GM23248 (cell line): ENCODE data around the gene LHX3. TPM values are rescaled to one million over a fixed set of nuclear protein-coding genes. Genes with fewer than 3 reads are reported as not detected.

Experiments
- DNase-seq: peaks from one replicate; pipeline ENCODE4 v3.0.0-alpha.2; 2015
- H2AFZ ChIP-seq: fragments of 200-600 bp; sonication (generic); 2 replicates; pipeline ENCODE4 v1.6.1; 2016; ENCODE audit warnings: antibody characterized with exemption
- H3F3A ChIP-seq: fragments of 200-600 bp; sonication (generic); 2 replicates; pipeline ENCODE4 v1.6.1; 2016; ENCODE audit warnings: mild to moderate bottlenecking, antibody characterized with exemption, mixed run types; ENCODE audit not compliant: insufficient read depth
- H3K27ac ChIP-seq: fragments of 200-600 bp; sonication (generic); 2 replicates; pipeline ENCODE4 v1.5.1; 2016; ENCODE audit warnings: mild to moderate bottlenecking
- H3K27me3 ChIP-seq: fragments of 200-600 bp; sonication (generic); replicated peaks from 2 replicates; pipeline ENCODE4 v1.6.1; 2016; ENCODE audit warnings: mild to moderate bottlenecking; ENCODE audit not compliant: insufficient read depth
- H3K36me3 ChIP-seq: fragments of 200-600 bp; sonication (generic); 2 replicates; pipeline ENCODE4 v1.6.1; 2016; ENCODE audit warnings: low read depth, mild to moderate bottlenecking
- H3K4me1 ChIP-seq: fragments of 200-600 bp; sonication (generic); 2 replicates; pipeline ENCODE4 v1.6.1; 2016; ENCODE audit warnings: mild to moderate bottlenecking; ENCODE audit not compliant: insufficient read depth
- H3K4me2 ChIP-seq: fragments of 200-600 bp; sonication (generic); one replicate; pipeline ENCODE4 v1.6.1; 2016; ENCODE audit warnings: mild to moderate bottlenecking; ENCODE audit not compliant: unreplicated experiment
- H3K4me3 ChIP-seq: fragments of 200-600 bp; sonication (generic); 2 replicates; pipeline ENCODE4 v1.5.1; 2016; ENCODE audit warnings: mild to moderate bottlenecking
- H3K79me2 ChIP-seq: fragments of 200-600 bp; sonication (generic); 2 replicates; pipeline ENCODE4 v1.6.1; 2016; ENCODE audit warnings: mild to moderate bottlenecking; ENCODE audit not compliant: insufficient read depth
- H3K9ac ChIP-seq: fragments of 200-600 bp; sonication (generic); 2 replicates; pipeline ENCODE4 v1.6.1; 2016; ENCODE audit warnings: mild to moderate bottlenecking
- H3K9me2 ChIP-seq: fragments of 200-600 bp; sonication (generic); 2 replicates; pipeline ENCODE4 v1.6.1; 2016; ENCODE audit warnings: mixed run types, mild to moderate bottlenecking, moderate library complexity; ENCODE audit not compliant: insufficient read depth
- H3K9me3 ChIP-seq: fragments of 200-600 bp; sonication (generic); one replicate; pipeline ENCODE4 v1.6.1; 2017; ENCODE audit warnings: low read depth
- H4K20me1 ChIP-seq: fragments of 200-600 bp; sonication (generic); 2 replicates; pipeline ENCODE4 v1.6.0; 2016; ENCODE audit not compliant: insufficient read depth
- EZH2 ChIP-seq: fragments of 200-600 bp; sonication (generic); IDR thresholded peaks from 2 replicates; pipeline ENCODE4 v1.6.1; 2018; ENCODE audit warnings: antibody characterized with exemption, mild to moderate bottlenecking; ENCODE audit not compliant: insufficient read depth, poor library complexity, severe bottlenecking
- EZH2phosphoT487 ChIP-seq: fragments of 200-600 bp; sonication (generic); IDR thresholded peaks from 2 replicates; pipeline ENCODE4 v1.6.1; 2018; ENCODE audit warnings: antibody characterized with exemption, moderate library complexity, mild to moderate bottlenecking, low read depth; ENCODE audit not compliant: insufficient read depth
- WGBS, 2 experiments: methylation state at CpG; one replicate each; pipeline ENCODE4 v1.1.6; 2015 to 2017; ENCODE audit warnings: low lambda C conversion rate in 2 of 2, low coverage in 1 of 2; ENCODE audit errors: missing lambda C conversion rate in 2 of 2; 5-methylcytosine and 5-hydroxymethylcytosine counted together
- in situ Hi-C: fragments of 300-500 bp; cut with MboI; formaldehyde crosslinking; loops from 2 replicates; pipeline ENCODE4 v1.15.0; 2020
- polyA plus RNA-seq: library from polyadenylated mRNA; unstranded; fragments of >200 nt; fragmentation: Nextera tagmentation; extraction: Ambion mirVana; gene quantifications from 2 replicates; pipeline ENCODE4 v1.2.1, GENCODE V29; 2016
- total RNA-seq: library from RNA; depleted of rRNA; stranded (reverse); fragments of >200 nt; shearing (Covaris generic); gene quantifications from 2 replicates; pipeline ENCODE4 v1.2.3, GENCODE V29; 2014

The LHX3 gene
- total and polyA plus RNA-seq, 2 experiments from 2014 or later, result not detected

DNA sequence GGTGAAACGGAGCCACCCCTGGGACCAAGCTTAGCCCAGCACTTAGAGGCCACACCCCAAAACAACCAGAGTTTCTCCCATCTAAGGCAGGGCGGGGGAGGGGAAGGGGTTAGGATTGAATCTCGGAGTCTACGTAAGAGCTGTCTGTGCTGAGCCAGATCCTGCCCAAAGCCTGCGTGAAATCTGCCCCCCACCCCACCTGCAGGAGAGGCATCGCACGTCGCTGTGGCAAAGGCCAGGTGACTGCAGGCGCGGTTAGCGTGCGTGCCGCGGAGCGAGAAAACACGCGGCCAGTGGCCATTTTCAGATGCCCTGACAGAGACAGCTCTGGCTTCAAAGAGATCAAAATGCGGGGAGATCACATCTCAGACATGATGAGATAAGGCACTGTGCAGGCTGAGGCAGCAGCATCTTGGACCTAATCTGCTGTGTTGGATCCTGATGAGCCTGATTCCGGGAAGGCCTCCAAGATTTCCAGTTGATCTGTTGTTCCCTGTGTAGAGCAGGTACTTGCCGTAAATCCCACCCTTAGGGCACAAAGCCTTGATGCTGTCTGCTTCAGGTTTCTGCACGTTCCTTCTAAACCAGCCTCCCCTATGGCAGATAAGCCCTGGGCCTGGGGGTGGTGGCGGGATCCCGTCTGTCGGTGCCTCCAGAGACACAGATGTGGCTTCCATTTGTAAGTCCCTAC, 43.2 kb upstream of the LHX3 start:
- in situ Hi-C loops, result no loop called here
- H3K9me2 ChIP-seq, result no peaks in the 10 kb centered on the region
- TF ChIP-seq EZH2 (no peak), EZH2phosphoT487 (no peak)
- H3K79me2 ChIP-seq, result peaks cover 22% of the 10 kb centered on the region
- WGBS, 2 experiments, result 78 to 79% methylated on average over 24 of the region's 24 CpGs
- H3K27ac ChIP-seq, result no peak overlapping the region
- no peak overlapping the region for H3K4me3 ChIP-seq
- no peaks in the 10 kb centered on the region for H4K20me1 ChIP-seq
- no peak overlapping the region for H2AFZ ChIP-seq
- no peaks in the 10 kb centered on the region for H3F3A ChIP-seq
- no peak for DNase-seq
- H3K9ac ChIP-seq, result no peak overlapping the region
- peaks cover 12% of the 10 kb centered on the region for H3K27me3 ChIP-seq
- peaks cover 11% of the 10 kb centered on the region for H3K4me1 ChIP-seq
- no peak overlapping the region for H3K4me2 ChIP-seq
- no peaks in the 10 kb centered on the region for H3K9me3 ChIP-seq
- no peaks in the 10 kb centered on the region for H3K36me3 ChIP-seq

DNA sequence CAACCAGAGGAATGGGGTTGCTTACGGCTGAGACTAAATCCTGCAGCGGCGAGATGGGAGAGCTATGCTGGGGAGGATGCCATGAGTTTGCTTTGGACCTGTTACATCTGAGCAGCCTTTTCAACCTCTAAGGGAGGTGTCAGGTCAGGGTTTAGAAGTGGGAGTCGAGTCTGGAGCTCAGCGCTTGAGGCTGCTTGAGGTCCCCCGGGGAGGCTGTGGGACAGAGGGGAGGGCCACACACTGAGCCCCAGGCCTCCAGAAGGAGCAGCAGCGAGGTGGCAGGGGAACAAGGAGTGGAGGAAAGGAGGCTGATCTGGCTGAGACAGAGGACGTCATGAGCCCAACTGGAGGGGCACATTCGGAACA, 42.6 kb upstream of the LHX3 start:
- no peak overlapping the region for H3K4me3 ChIP-seq
- H3K9ac ChIP-seq, result no peak overlapping the region
- no peak overlapping the region for H2AFZ ChIP-seq
- no peaks in the 10 kb centered on the region for H3K36me3 ChIP-seq
- no peak for DNase-seq
- peaks cover 12% of the 10 kb centered on the region for H3K27me3 ChIP-seq
- no peak for TF ChIP-seq EZH2
- no peak for TF ChIP-seq EZH2phosphoT487
- 26 to 34% methylated on average over 9 of the region's 9 CpGs for WGBS, 2 experiments
- no peak overlapping the region for H3K27ac ChIP-seq
- no peaks in the 10 kb centered on the region for H3F3A ChIP-seq
- peaks cover 11% of the 10 kb centered on the region for H3K4me1 ChIP-seq
- no peaks in the 10 kb centered on the region for H3K9me2 ChIP-seq
- H4K20me1 ChIP-seq, result no peaks in the 10 kb centered on the region
- H3K79me2 ChIP-seq, result peaks cover 27% of the 10 kb centered on the region
- in situ Hi-C loops, result no loop called here
- no peak overlapping the region for H3K4me2 ChIP-seq
- no peaks in the 10 kb centered on the region for H3K9me3 ChIP-seq

DNA sequence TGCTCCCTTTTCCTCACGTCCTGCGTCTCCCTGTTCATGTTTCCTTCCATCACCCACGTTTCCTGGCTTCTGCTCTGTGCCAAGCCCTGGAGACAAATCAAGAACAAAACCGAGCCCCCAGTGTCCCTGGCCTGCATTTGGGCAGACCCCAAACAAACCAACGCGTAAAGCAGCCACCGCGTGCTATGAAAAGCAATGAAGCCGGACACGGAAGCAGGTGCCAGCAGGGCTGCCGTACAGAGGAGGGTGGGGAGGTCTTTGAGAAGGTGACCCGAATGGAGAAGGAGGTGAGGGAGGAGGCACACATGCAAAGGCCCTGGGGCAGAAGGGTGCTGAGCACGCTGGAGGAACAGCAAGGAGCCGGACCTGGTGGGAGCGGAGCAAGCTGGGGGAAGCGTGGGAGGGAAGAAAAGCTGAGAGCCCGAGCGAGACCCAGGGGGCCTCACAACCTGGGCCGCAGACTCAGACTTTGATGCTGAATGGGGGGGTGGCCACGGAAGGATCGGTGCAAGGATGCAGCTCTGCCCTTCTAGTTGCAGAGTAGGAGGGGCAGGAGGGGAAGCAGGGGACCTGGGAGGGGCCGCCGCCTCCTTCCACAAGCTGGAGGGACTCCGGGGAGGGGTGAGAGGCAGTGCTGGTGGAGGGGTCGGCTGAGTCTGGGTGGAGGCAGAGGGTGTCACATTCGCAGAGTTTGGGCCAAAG, 42.1 kb upstream of the LHX3 start:
- no peak for DNase-seq
- 48 to 49% methylated on average over 23 to 26 of the region's 26 CpGs for WGBS, 2 experiments
- no peaks in the 10 kb centered on the region for H3K9me3 ChIP-seq
- H3K27ac ChIP-seq, result no peak overlapping the region
- in situ Hi-C loops, result no loop called here
- H3K9me2 ChIP-seq, result no peaks in the 10 kb centered on the region
- no peaks in the 10 kb centered on the region for H4K20me1 ChIP-seq
- no peak for TF ChIP-seq EZH2phosphoT487
- TF ChIP-seq EZH2, result no peak
- H3K36me3 ChIP-seq, result no peaks in the 10 kb centered on the region
- no peak overlapping the region for H2AFZ ChIP-seq
- no peak overlapping the region for H3K4me2 ChIP-seq
- H3F3A ChIP-seq, result no peaks in the 10 kb centered on the region
- no peak overlapping the region for H3K4me3 ChIP-seq
- peaks cover 11% of the 10 kb centered on the region for H3K4me1 ChIP-seq
- no peak overlapping the region for H3K9ac ChIP-seq
- peaks cover 12% of the 10 kb centered on the region for H3K27me3 ChIP-seq
- H3K79me2 ChIP-seq, result peaks cover 33% of the 10 kb centered on the region

DNA sequence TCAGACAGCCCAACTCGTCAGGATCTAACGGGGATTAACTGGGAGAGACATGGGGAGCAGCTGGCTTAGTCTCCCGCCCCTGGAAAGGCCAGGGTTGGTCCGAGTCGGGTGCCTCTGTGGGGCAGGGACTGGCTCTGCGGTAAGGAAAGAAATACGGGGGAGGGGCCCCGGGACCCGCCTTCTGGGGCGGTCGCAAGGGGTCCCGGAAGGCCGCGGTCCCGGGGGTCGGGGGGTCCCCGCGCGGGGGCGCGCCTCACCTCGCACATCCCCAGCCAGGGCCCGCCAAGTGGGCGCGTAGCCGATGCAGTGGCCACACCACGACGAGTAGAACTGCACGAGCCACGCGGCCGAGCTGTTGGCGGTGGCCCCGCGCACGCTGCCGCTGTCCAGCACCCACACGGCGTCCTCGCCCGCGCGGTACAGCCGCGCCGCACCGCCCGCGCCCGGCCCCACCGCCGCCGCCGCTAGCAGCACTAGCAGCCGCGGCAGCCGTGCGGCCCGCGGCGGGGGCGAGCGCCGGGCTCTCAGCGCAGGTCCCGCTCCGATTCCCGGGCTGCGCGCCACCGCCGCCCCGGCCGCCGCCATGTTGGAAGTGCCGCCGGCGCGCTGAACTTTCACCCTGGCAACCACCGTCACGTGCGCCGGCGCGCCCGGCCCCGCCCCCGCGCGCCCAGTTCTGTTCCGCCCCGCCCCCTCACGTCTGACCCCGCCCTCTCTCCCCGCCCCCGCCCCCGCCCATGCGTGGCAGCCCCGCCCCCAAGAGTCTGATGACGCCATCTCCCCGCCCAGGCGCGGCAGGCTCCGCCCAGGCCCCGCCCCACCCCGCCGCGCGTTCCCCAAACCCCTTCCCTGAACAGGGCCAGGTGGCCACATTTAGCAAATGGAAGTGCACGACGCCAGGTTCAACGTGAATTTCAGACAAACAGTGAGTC, 40.6 kb upstream of the LHX3 start, which contains the start of gene QSOX2:
Gene QSOX2, minus strand, starts transcription at position 594 of the 932 bp plus-strand sequence. Its CDS starts 9 bp downstream, at position 585.
- peak within 1 kb of the TSS; percentile 77 for H3K9ac ChIP-seq
- peak within 1 kb of the TSS; percentile 79 for H2AFZ ChIP-seq
- no peak within 1 kb of the TSS for H3K27ac ChIP-seq
- peak within 1 kb of the TSS; percentile 96 for H3K4me2 ChIP-seq
- WGBS, 2 experiments, result 1 to 3% methylated on average over 26 to 63 of the region's 112 CpGs
- in situ Hi-C loops, result no loop called here
- H3F3A ChIP-seq, result no peaks in the 10 kb centered on the region
- H3K9me3 ChIP-seq, result no peaks in the 10 kb centered on the region
- peak; percentile 90 for DNase-seq
- H3K4me1 ChIP-seq, result peaks cover 11% of the 10 kb centered on the region
- peak within 1 kb of the TSS; percentile 96 for H3K4me3 ChIP-seq
- H3K36me3 ChIP-seq, result no peaks in the 10 kb centered on the region
- H3K9me2 ChIP-seq, result no peaks in the 10 kb centered on the region
- no peaks in the 10 kb centered on the region for H4K20me1 ChIP-seq
- no peak for TF ChIP-seq EZH2
- no peak for TF ChIP-seq EZH2phosphoT487
- H3K27me3 ChIP-seq, result peaks cover 12% of the 10 kb centered on the region
- peaks cover 48% of the 10 kb centered on the region for H3K79me2 ChIP-seq
